Erythroblast (primary cell): ENCODE measurements around the gene ATXN1L.

Source experiments
- GATA1 ChIP-seq: IDR thresholded peaks from 2 replicates; pipeline ENCODE4 v1.6.1; 2011; ENCODE audit warnings: low read depth, mild to moderate bottlenecking, control low read depth, low read length, moderate library complexity
- POLR2A ChIP-seq: IDR thresholded peaks from 2 replicates; pipeline ENCODE4 v1.6.1; 2011; ENCODE audit warnings: mild to moderate bottlenecking, low read length

- TF ChIP-seq POLR2A: no peak
- TF ChIP-seq GATA1: no peak
These were observed 39.5 kb downstream of the ATXN1L start for GRCh38 chr16:71885261-71885650.
